Ishikawa (cell line): Measurements from ENCODE around the gene ASTN1.

Experiments
- EP300 ChIP-seq: IDR thresholded peaks from 2 replicates; pipeline ENCODE4 v1.6.1; 2012; ENCODE audit warnings: borderline replicate concordance
- FOXM1 ChIP-seq: IDR thresholded peaks from 2 replicates; pipeline ENCODE4 v1.6.1; 2012; ENCODE audit warnings: low read depth, borderline replicate concordance
- MAX ChIP-seq: IDR thresholded peaks from 2 replicates; pipeline ENCODE4 v1.6.1; 2012
- NFIC ChIP-seq: IDR thresholded peaks from 2 replicates; pipeline ENCODE4 v1.6.1; 2012
- RAD21 ChIP-seq: IDR thresholded peaks from 2 replicates; pipeline ENCODE4 v1.6.1; 2012; ENCODE audit warnings: low read depth
- REST ChIP-seq: IDR thresholded peaks from 2 replicates; pipeline ENCODE4 v1.6.1; 2012; ENCODE audit warnings: low read depth, mild to moderate bottlenecking
- TCF12 ChIP-seq: IDR thresholded peaks from 2 replicates; pipeline ENCODE4 v1.6.1; 2012; ENCODE audit warnings: low read depth
- TEAD4 ChIP-seq: IDR thresholded peaks from 2 replicates; pipeline ENCODE4 v1.6.1; 2012
- USF1 ChIP-seq: IDR thresholded peaks from 2 replicates; pipeline ENCODE4 v1.6.1; 2012
- YY1 ChIP-seq: IDR thresholded peaks from 2 replicates; pipeline ENCODE4 v1.6.1; 2012; ENCODE audit warnings: low read depth

- TF ChIP-seq EP300 (no peak), MAX (no peak), REST (no peak), YY1 (no peak), USF1 (no peak), NFIC (no peak), TEAD4 (no peak), FOXM1 (no peak), RAD21 (no peak), TCF12 (no peak)
Measured at GRCh38 chr1:177133977-177134538, 30.5 kb downstream of the ASTN1 start.
